Ishikawa (cell line): ENCODE results near the gene TTLL3.

Experiments
- CREB1 ChIP-seq: IDR thresholded peaks from 2 replicates; pipeline ENCODE4 v1.6.1; 2012; ENCODE audit warnings: low read depth
- EP300 ChIP-seq: IDR thresholded peaks from 2 replicates; pipeline ENCODE4 v1.6.1; 2012; ENCODE audit warnings: borderline replicate concordance
- NFIC ChIP-seq: IDR thresholded peaks from 2 replicates; pipeline ENCODE4 v1.6.1; 2012
- YY1 ChIP-seq: IDR thresholded peaks from 2 replicates; pipeline ENCODE4 v1.6.1; 2012; ENCODE audit warnings: low read depth
- TF ChIP-seq, protein P1 (sequence below): IDR thresholded peaks from 2 replicates; pipeline ENCODE4 v1.6.1; 2012; ENCODE audit warnings: low read depth, mild to moderate bottlenecking
- TF ChIP-seq, protein P2 (sequence below): IDR thresholded peaks from 2 replicates; pipeline ENCODE4 v1.6.1; 2012

GRCh38 chr3:9817436-9817835 is 7.4 kb downstream of the TTLL3 start:
- TF ChIP-seq NFIC (no peak), CREB1 (no peak), EP300 (no peak), YY1 (no peak)
- TF ChIP-seq, protein P1, sequence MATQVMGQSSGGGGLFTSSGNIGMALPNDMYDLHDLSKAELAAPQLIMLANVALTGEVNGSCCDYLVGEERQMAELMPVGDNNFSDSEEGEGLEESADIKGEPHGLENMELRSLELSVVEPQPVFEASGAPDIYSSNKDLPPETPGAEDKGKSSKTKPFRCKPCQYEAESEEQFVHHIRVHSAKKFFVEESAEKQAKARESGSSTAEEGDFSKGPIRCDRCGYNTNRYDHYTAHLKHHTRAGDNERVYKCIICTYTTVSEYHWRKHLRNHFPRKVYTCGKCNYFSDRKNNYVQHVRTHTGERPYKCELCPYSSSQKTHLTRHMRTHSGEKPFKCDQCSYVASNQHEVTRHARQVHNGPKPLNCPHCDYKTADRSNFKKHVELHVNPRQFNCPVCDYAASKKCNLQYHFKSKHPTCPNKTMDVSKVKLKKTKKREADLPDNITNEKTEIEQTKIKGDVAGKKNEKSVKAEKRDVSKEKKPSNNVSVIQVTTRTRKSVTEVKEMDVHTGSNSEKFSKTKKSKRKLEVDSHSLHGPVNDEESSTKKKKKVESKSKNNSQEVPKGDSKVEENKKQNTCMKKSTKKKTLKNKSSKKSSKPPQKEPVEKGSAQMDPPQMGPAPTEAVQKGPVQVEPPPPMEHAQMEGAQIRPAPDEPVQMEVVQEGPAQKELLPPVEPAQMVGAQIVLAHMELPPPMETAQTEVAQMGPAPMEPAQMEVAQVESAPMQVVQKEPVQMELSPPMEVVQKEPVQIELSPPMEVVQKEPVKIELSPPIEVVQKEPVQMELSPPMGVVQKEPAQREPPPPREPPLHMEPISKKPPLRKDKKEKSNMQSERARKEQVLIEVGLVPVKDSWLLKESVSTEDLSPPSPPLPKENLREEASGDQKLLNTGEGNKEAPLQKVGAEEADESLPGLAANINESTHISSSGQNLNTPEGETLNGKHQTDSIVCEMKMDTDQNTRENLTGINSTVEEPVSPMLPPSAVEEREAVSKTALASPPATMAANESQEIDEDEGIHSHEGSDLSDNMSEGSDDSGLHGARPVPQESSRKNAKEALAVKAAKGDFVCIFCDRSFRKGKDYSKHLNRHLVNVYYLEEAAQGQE, result no peak
- TF ChIP-seq, protein P2, sequence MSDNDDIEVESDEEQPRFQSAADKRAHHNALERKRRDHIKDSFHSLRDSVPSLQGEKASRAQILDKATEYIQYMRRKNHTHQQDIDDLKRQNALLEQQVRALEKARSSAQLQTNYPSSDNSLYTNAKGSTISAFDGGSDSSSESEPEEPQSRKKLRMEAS, result no peak
